ENCODE data around the gene NCR1. TPM values are rescaled to one million over a fixed set of nuclear protein-coding genes. Genes with fewer than 3 reads are reported as not detected.
"Not testable (repeated sequence)": the region's sequence is repeated elsewhere in the genome, so short reads cannot be mapped to it uniquely, and the experiment has no call there.

The NCR1 gene
- total RNA-seq, 4 donors from 2014 or later = 0.41 to 1.9 TPM; not detected in 2

- no peaks in the 10 kb centered on the region for H3K9me3 ChIP-seq
- intact Hi-C loops (cut with DNase I; ENCODE audit: low total_unique reads) (no loop called here), in situ Hi-C loops (cut with MboI; ENCODE audit: low pct_ligation_motif_present in 1 of 4, low pct_unique_long_range_greater_than_20kb in 1 of 4, low sequenced_read_pairs in 3 of 4) (no loop called here)
- H3K4me1 ChIP-seq = no peaks in the 10 kb centered on the region
- no peak overlapping the region for H3K4me3 ChIP-seq
- no peak for TF ChIP-seq CTCF (IDR thresholded peaks at IDR 0.05)
- no peak for TF ChIP-seq POLR2A (IDR thresholded peaks at IDR 0.05)
- no peak for TF ChIP-seq EP300 (IDR thresholded peaks at IDR 0.05; ENCODE audit: low read depth)
- TF ChIP-seq POLR2AphosphoS5 (IDR thresholded peaks at IDR 0.05) = no peak
- peak; percentile 9 for DNase-seq
- 55% methylated on average over 2 of the region's 2 CpGs; no CpG with 5 or more reads in 1 of the 2 donors for WGBS, 2 donors (ENCODE audit: low coverage in 1 of 2)
- H3K36me3 ChIP-seq = no peaks in the 10 kb centered on the region
- H3K27me3 ChIP-seq = no peaks in the 10 kb centered on the region
- H3K27ac ChIP-seq = no peak overlapping the region
Measured at GRCh38 chr19:54949412-54949811, 43.5 kb downstream of the NCR1 start.

GRCh38 chr19:54950580-54950979 is 44.6 kb downstream of the NCR1 start:
- DNase-seq; H3K4me1 ChIP-seq; H3K9me3 ChIP-seq; intact Hi-C loops (cut with DNase I; ENCODE audit: low total_unique reads); H3K4me3 ChIP-seq; H3K27ac ChIP-seq; in situ Hi-C loops (cut with MboI; ENCODE audit: low pct_ligation_motif_present in 1 of 4, low pct_unique_long_range_greater_than_20kb in 1 of 4, low sequenced_read_pairs in 3 of 4); H3K27me3 ChIP-seq; H3K36me3 ChIP-seq: not testable (repeated sequence)
- WGBS, 2 donors (ENCODE audit: low coverage in 1 of 2) = 62 to 100% methylated on average over 2 to 10 of the region's 10 CpGs

DNA sequence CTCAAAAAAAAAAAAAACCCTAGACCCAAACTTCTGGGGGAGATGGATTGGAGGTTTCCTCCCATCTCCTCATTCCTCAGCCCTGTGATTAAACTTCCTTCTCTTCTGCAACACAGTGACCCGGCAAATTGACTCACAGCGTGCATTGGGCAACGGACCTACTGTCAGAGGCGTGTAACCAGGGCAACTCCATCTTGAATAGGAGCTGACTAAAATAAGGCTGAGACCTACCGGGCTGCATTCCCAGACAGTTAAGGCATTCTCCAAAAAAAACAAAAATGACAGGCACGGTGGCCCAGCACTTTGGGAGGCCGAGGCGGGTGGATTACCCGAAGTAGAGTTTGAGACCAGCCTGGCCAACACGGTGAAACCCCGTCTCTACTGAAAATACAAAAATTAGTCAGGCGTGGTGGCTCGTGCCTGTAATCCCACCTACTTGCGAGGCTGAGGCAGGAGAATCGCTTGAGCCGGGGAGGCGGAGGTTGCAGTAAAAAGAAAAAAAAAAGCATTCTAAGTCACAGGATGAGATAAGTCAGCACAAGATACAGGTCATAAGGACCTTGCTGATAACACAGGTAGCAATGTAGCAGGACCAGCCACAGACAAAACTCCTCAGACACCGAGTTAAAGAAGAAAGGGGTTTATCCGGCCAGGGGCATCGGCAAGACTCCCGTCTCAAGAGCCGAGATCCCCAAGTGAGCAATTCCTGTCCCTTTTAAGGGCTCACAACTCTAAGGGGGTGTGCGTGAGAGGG is 46.8 kb downstream of the NCR1 start:
- intact Hi-C loops (cut with DNase I; ENCODE audit: low total_unique reads) = no loop called here
- no peaks in the 10 kb centered on the region for H3K36me3 ChIP-seq
- no peak for DNase-seq
- TF ChIP-seq POLR2A (IDR thresholded peaks at IDR 0.05) (no peak), POLR2AphosphoS5 (IDR thresholded peaks at IDR 0.05) (no peak), EP300 (IDR thresholded peaks at IDR 0.05; ENCODE audit: low read depth) (no peak), CTCF (IDR thresholded peaks at IDR 0.05) (no peak)
- in situ Hi-C loops (cut with MboI; ENCODE audit: low pct_ligation_motif_present in 1 of 4, low pct_unique_long_range_greater_than_20kb in 1 of 4, low sequenced_read_pairs in 3 of 4) = no loop called here
- WGBS, 2 donors (ENCODE audit: low coverage in 1 of 2) = 76 to 86% methylated on average over 19 to 23 of the region's 23 CpGs
- no peaks in the 10 kb centered on the region for H3K27me3 ChIP-seq
- H3K4me3 ChIP-seq = no peak overlapping the region
- H3K4me1 ChIP-seq = no peaks in the 10 kb centered on the region
- no peak overlapping the region for H3K27ac ChIP-seq
- H3K9me3 ChIP-seq = no peaks in the 10 kb centered on the region

DNA sequence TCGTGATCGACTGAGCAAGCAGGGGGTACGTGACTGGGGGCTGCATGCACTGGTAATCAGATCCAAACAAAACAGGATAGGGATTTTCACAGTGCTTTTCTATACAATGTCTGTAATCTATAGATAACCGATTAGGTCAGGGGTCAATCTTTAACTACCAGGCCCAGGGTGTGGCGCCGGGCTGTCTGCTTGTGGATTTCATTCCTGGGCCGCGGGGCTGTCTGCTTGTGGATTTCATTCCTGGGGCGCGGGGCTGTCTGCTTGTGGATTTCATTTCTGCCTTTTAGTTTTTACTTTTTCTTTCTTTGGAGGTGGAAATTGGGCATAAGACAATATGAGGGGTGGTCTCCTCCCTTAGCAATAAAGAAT is 47.4 kb downstream of the NCR1 start:
- intact Hi-C loops (cut with DNase I; ENCODE audit: low total_unique reads); H3K4me3 ChIP-seq; H3K36me3 ChIP-seq; H3K27me3 ChIP-seq; H3K4me1 ChIP-seq; in situ Hi-C loops (cut with MboI; ENCODE audit: low pct_ligation_motif_present in 1 of 4, low pct_unique_long_range_greater_than_20kb in 1 of 4, low sequenced_read_pairs in 3 of 4); H3K27ac ChIP-seq; H3K9me3 ChIP-seq; DNase-seq: not testable (repeated sequence)
- WGBS, 2 donors (ENCODE audit: low coverage in 1 of 2) = 85 to 100% methylated on average over 2 to 10 of the region's 10 CpGs

DNA sequence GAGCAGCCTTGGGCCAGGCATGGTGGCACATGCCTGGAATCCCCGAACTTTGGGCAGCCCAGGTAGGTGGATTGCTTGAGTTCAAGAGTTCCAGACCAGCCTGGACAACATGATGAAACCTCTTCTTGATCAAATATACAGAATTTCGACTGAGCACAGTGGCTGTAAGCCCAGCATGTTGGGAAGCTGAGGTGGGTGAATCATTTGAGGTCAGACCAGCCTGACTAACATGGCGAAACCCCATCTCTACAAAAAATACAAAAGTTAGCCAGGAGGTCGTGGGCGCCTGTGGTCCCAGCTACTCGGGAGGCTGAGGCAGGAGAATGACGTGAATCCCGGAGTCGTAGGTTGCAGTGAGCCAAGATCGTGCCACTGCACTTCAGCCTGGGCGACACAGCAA is 49.4 kb downstream of the NCR1 start:
- WGBS, 2 donors (ENCODE audit: low coverage in 1 of 2) = 75 to 80% methylated on average over 4 to 11 of the region's 11 CpGs
- no peak for DNase-seq
- H3K4me1 ChIP-seq = no peaks in the 10 kb centered on the region
- in situ Hi-C loops (cut with MboI; ENCODE audit: low pct_ligation_motif_present in 1 of 4, low pct_unique_long_range_greater_than_20kb in 1 of 4, low sequenced_read_pairs in 3 of 4) (no loop called here), intact Hi-C loops (cut with DNase I; ENCODE audit: low total_unique reads) (no loop called here)
- H3K27me3 ChIP-seq = no peaks in the 10 kb centered on the region
- no peak for TF ChIP-seq POLR2A (IDR thresholded peaks at IDR 0.05)
- no peak for TF ChIP-seq EP300 (IDR thresholded peaks at IDR 0.05; ENCODE audit: low read depth)
- TF ChIP-seq POLR2AphosphoS5 (IDR thresholded peaks at IDR 0.05) = no peak
- TF ChIP-seq CTCF (IDR thresholded peaks at IDR 0.05) = no peak
- H3K36me3 ChIP-seq = no peaks in the 10 kb centered on the region
- H3K9me3 ChIP-seq = no peaks in the 10 kb centered on the region
- H3K4me3 ChIP-seq = no peak overlapping the region
- H3K27ac ChIP-seq = no peak overlapping the region

All from transverse colon (tissue), 4 donors.